HPDE6-E6E7 (cell line): ENCODE data around the gene TRIM69.
"Not testable (repeated sequence)": the region's sequence is repeated elsewhere in the genome, so short reads cannot be mapped to it uniquely, and the experiment has no call there.

ENCODE experiments used
- DNase-seq: peaks from one replicate; pipeline ENCODE4 v3.0.0; 2011; ENCODE audit warnings: missing footprints; ENCODE audit errors: extremely low spot score

TRIM69 gene

DNA sequence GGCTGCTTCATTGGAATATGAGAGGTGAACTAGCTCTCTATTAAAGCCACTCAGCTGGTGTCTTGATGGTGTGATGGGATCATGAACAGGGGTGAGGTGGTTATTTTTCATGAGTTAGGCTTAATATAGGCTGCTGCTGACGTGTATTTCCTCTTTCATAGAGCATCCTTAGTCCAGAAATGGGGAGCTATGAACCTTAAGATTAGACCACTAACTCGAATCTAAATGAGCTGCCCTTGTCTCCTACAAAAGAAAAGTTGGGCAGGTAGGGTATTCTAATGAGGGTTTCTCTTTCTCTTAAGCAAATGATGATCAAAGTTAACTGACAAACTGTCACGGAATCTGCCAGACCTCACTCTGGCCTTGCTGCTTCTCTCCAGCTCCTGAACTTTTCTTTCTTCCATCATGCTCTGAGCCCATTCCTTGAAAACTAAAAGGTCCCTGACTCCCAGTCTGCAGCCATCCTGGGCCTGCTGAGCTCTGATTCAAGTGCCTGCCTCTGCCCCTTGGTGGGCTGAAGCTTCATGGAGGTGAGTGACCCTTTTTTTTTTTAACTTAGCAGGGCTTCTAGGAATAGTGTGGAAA, at the start of gene TRIM69:
Gene TRIM69, plus strand, starts transcription at position 348 of the 585 bp plus-strand sequence. Its CDS starts 177 bp downstream, at position 525.
- DNase-seq, result no peak

DNA sequence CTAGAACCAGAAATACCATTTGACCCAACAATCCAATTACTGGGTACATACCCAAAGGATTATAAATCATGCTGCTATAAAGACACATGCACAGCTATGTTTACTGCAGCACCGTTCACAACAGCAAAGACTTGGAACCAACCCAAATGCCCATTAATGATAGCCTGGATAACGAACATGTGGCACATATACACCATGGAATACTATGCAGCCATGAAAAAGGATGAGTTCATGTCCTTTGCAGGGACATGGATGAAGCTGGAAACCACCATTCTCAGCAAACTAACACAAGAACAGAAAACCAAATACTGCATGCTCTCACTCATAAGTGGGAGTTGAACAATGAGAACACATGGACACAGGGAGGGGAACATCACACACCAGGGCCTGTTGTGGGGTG, 47.0 kb upstream of the TRIM69 start:
- DNase-seq, result not testable (repeated sequence)

DNA sequence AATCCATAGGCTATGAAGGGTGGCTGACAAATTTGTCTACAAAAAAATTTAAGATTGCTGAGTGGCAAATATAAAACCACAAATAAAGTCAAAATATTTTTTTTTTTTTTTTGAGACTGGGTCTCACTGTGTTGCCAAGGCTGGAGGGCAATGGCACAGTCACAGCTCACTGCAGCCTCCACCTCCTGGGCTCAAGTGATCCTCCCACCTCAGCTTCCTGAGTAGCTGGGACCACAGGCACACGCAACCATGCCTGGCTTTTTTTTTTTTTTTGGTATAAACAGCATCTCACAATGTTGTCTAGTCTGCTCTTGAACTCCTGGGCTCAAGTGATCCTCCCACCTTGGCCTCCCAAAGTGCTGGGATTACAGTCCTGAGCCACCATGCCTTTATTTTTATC, 46.1 kb upstream of the TRIM69 start:
- not testable (repeated sequence) for DNase-seq

DNA sequence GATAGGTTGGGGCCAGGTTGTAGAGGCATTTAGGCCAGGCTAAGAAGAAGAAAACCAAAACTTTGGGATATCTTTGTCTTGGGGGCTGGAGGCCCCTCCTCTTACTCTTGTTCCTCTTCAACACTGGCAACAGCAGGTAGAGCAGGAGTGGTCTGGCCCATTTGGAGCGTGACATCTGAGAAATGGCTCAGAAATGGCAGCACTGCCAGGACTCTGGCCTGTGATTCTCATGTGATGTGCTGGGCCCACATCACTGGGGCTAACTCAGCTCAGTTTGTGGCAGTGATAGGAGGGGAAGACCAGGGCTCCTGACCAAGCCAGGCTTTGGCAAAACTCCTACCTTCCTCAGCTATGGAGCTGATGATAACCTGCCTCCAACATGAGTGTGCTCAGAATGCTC, 43.7 kb upstream of the TRIM69 start:
- no peak for DNase-seq

- DNase-seq, result no peak
Observed at GRCh38 chr15:44694416-44694815, 41.9 kb upstream of the TRIM69 start.

DNA sequence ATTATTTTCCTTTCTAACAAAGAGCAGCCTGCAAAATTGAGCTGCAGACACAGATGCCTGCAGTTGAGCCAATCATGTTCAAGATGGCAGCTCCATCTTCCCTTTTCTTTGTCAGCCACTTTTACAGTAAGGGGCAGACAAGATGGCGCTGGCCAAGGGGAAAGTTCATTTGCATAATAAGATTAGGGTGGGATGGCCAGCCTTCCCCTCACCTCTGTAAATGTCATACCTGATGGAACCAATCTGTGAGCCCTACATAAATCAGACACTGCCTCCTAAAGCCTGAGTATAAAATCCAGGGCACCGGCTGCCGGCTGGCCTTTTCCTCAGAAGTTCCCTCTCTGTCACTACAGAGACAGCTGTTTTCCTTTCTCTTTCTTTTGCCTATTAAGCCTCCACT, 41.0 kb upstream of the TRIM69 start:
- no peak for DNase-seq

DNA sequence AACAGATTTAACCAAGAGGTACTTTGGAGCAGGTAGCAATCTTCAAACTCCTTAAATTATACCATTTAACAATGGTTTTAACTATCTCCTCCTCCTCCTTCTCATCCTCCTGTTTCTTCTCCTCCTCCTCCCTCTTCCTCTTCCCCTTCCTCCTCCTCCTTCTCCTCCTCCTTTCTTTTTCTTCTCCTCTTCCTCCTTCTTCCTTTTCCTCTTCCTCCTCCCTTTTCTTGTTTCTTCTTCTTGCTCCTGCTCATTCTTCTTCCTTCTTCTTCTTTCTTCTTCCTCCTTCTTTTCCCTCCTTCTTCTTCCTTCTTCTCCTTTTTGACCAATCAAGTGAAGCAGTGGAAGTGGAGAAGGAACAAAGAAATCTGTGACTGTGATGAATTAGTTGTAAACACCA, 39.3 kb upstream of the TRIM69 start:
- no peak for DNase-seq

DNA sequence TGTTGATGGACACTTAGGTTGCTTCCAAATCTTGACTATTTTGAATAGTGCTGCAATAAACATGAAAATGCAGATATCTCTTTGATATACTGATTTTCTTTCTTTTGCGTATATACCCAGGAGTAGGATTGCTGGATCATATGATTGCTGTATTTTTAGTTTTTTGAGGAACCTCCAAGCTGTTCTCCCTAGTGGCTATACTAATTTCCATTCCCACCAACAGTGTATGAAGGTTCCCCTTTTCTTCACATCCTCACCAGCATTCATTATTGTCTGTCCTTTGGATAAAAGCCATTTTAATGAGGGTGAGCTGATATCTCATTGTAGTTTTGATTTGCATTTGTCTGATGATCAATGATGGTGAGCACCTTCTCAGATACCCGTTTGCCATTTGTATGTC, 37.7 kb upstream of the TRIM69 start:
- DNase-seq, result no peak

GRCh38 chr15:44700676-44701075, 35.7 kb upstream of the TRIM69 start:
- DNase-seq, result not testable (repeated sequence)

DNA sequence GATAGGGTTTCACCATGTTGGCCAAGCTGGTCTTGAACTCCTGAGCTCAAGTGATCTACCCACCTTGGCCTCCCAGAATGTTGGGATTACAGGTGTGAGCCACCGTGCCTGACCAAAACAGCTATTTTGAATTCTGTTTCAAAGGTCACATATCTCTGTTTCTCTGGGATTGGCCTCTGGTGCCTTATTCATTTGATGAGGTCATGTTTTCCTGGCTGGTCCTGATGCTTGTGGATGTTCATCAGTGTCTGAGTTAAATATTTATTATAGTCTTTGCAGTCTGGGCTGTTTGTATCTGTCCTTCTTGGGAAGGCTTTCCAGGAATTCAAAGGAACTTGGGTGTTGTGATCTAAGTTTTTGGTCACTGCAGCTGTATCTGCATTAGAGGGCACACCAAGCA, 30.3 kb upstream of the TRIM69 start:
- no peak for DNase-seq

DNA sequence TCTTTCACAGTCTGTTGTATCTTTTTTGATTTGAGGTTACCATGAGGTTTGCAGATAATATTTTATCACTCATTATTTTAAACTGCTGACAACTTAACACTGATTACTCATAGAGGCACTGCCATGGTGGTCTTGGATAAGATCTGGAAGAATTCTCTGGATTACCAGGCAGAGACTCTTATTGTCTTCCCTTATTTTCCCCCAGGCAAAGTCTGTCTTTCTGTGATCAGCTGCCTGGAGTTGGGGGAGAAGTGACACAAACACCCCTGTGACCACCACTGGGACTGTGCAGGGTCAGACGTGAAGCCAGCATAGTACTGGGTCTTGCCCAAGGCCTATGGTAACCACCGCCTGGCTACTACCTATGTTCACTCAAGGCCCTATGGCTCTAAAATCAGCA, 29.9 kb upstream of the TRIM69 start:
- no peak for DNase-seq

GRCh38 chr15:44706946-44707636, 29.2 kb upstream of the TRIM69 start:
- no peak for DNase-seq

DNA sequence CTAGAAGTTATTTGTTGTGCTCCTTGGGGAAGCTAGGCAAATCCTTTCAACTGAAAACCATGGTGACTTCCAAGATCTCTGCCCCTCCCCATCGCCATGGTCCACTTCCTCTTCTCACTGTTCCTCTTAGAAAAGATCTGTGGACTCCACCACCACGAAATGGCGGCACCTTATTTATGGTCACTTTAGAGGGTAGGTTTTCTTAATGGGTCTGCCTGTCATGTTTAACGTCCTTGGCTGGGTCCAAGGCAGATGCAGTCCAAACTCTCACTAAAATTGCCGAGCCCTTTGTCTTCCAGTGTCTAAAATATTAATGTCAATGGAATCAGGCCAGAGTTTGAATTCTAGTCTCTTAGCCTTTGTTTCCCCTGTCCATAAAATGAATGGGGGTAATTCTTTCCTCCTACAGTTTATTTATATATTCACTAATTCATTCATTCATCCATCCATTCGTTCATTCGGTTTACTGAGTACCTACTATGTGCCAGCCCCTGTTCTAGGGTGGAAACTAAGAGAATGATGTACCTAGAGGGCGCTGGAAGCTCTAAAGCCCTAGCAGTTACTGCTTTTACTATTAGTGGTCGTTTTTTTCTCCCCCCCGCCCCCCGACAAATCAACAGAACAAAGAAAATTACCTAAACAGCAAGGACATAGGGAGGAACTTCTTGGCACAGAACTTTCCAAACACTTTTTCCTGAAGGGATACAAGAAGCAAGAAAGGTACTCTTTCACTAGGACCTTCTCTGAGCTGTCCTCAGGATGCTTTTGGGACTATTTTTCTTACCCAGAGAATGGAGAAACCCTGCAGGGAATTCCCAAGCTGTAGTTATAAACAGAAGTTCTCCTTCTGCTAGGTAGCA, 25.9 kb upstream of the TRIM69 start:
- DNase-seq, result no peak

DNA sequence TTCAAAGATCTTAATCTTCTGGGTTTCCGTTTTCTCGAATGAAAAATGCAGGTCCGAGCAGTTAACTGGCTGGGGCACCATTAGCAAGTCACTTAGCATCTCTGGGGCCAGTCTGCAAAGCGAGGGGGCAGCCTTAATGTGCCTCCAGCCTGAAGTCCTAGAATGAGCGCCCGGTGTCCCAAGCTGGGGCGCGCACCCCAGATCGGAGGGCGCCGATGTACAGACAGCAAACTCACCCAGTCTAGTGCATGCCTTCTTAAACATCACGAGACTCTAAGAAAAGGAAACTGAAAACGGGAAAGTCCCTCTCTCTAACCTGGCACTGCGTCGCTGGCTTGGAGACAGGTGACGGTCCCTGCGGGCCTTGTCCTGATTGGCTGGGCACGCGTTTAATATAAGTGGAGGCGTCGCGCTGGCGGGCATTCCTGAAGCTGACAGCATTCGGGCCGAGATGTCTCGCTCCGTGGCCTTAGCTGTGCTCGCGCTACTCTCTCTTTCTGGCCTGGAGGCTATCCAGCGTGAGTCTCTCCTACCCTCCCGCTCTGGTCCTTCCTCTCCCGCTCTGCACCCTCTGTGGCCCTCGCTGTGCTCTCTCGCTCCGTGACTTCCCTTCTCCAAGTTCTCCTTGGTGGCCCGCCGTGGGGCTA, 25.1 kb upstream of the TRIM69 start, which contains the start of the genes B2M and PATL2:
Gene B2M, plus strand, starts transcription at position 422 of the 647 bp plus-strand sequence. Its CDS starts 30 bp downstream, at position 452.
Gene PATL2, minus strand, starts transcription at position 228 of the 647 bp plus-strand sequence. CDS start 34,833 bp downstream, outside the sequence.
- DNase-seq, result peak; percentile 85

GRCh38 chr15:44711743-44712345, 24.5 kb upstream of the TRIM69 start:
- no peak for DNase-seq

GRCh38 chr15:44712346-44713005, 23.9 kb upstream of the TRIM69 start:
- no peak for DNase-seq

- no peak for DNase-seq
Observed at GRCh38 chr15:44713006-44713966, 23.0 kb upstream of the TRIM69 start.

- no peak for DNase-seq
Observed at GRCh38 chr15:44715142-44715796, 21.1 kb upstream of the TRIM69 start.

DNA sequence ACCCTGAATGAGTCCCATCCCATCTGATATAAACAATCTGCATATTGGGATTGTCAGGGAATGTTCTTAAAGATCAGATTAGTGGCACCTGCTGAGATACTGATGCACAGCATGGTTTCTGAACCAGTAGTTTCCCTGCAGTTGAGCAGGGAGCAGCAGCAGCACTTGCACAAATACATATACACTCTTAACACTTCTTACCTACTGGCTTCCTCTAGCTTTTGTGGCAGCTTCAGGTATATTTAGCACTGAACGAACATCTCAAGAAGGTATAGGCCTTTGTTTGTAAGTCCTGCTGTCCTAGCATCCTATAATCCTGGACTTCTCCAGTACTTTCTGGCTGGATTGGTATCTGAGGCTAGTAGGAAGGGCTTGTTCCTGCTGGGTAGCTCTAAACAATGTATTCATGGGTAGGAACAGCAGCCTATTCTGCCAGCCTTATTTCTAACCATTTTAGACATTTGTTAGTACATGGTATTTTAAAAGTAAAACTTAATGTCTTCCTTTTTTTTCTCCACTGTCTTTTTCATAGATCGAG, 20.5 kb upstream of the TRIM69 start:
- no peak for DNase-seq
